Body of pancreas (tissue), 4 donors: ENCODE measurements around the gene SLC25A19. TPM values are rescaled to one million over a fixed set of nuclear protein-coding genes. Genes with fewer than 3 reads are reported as not detected.
A peak's percentile ranks its signal among the peaks of the same experiment; 100 is the strongest.

Experiments
- ATAC-seq: fragments of 150-250 bp; one replicate; pipeline ENCODE4 v1.9.1; 2016
- DNase-seq, 4 donors: peaks; one replicate each; pipeline ENCODE4 v3.0.0-alpha.2; 2019
- H3K27ac ChIP-seq, 4 donors: fragments of 200-600 bp; sonication (generic); 1 replicate in 3 of 4; 2 replicates in 1 of 4; pipeline versions ENCODE4 v1.5.1 to v1.6.1; 2016 to 2019; ENCODE audit warnings: mild to moderate bottlenecking in 1 of 4, mixed read lengths in 1 of 4, moderate library complexity in 1 of 4
- H3K27me3 ChIP-seq, 2 donors: fragments of 200-600 bp; sonication (generic); one replicate each; pipeline ENCODE4 v1.6.0; 2016; ENCODE audit warnings: mild to moderate bottlenecking in 1 of 2
- H3K36me3 ChIP-seq, 2 donors: fragments of 200-600 bp; sonication (generic); replicated peaks in 1 of 2; 2 replicates each; pipeline ENCODE4 v1.5.1; 2016; ENCODE audit warnings: low read depth in 2 of 2; ENCODE audit not compliant: insufficient read depth in 1 of 2
- H3K4me1 ChIP-seq: fragments of 200-600 bp; sonication (generic); one replicate; pipeline ENCODE4 v1.6.0; 2016
- H3K4me3 ChIP-seq, 2 donors: fragments of 200-600 bp; sonication (generic); 1 replicate in 1 of 2; 2 replicates in 1 of 2; pipeline ENCODE4 v1.5.1; 2016 to 2019
- H3K9me3 ChIP-seq, 3 donors: fragments of 200-600 bp; sonication (generic); 1 replicate in 2 of 3; 2 replicates in 1 of 3; pipeline ENCODE4 v1.5.1; 2016
- POLR2A ChIP-seq, 3 donors: fragments of 450-650 bp; IDR thresholded peaks; one replicate each; pipeline ENCODE4 v1.6.1; 2016; ENCODE audit warnings: antibody characterized with exemption in 3 of 3, mild to moderate bottlenecking in 2 of 3
- WGBS, 2 donors: methylation state at CpG; one replicate each; pipeline ENCODE4 v1.1.5; 2017; 5-methylcytosine and 5-hydroxymethylcytosine counted together
- intact Hi-C: fragments of 100-400 bp; cut with DNase I; formaldehyde crosslinking; loops from one replicate; pipeline ENCODE4 v1.15.1; 2023
- total RNA-seq, 2 donors: library from RNA; depleted of rRNA; stranded (reverse); fragments of >200 nt; gene quantifications; one replicate each; pipeline ENCODE4 v1.1.0, GENCODE V29; 2016
- TF ChIP-seq, protein P1 (sequence below), 7 experiments: fragments of 450-650 bp in 4 of 7; fragments of 200-600 bp in 3 of 7; sonication (generic) in 3 of 7; IDR thresholded peaks; one replicate each; pipeline ENCODE4 v1.5.1; 2016 to 2019; ENCODE audit warnings: antibody characterized with exemption in 7 of 7

Gene SLC25A19
- total RNA-seq, 2 donors from 2014 or later, result 7.6 to 8.3 TPM

DNA sequence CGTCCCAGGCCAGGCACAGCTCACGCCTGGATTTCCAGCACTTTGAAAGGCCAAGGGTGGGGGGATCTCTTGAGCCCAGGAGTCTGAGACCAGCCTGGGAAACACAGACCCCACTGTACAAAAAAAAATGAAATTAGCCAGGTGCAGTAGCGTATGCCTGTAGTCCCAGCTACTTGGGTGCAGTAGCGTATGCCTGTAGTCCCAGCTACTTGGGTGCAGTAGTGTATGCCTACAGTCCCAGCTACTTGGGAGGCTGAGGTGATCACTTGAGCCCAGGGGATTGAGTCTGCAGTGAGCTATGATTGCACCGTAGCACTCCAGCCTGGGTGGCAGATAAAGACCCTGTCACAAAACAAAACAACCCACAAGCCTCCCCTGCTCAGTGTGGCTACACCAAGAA lies 27.0 kb upstream of the SLC25A19 start:
- TF ChIP-seq, protein P1, sequence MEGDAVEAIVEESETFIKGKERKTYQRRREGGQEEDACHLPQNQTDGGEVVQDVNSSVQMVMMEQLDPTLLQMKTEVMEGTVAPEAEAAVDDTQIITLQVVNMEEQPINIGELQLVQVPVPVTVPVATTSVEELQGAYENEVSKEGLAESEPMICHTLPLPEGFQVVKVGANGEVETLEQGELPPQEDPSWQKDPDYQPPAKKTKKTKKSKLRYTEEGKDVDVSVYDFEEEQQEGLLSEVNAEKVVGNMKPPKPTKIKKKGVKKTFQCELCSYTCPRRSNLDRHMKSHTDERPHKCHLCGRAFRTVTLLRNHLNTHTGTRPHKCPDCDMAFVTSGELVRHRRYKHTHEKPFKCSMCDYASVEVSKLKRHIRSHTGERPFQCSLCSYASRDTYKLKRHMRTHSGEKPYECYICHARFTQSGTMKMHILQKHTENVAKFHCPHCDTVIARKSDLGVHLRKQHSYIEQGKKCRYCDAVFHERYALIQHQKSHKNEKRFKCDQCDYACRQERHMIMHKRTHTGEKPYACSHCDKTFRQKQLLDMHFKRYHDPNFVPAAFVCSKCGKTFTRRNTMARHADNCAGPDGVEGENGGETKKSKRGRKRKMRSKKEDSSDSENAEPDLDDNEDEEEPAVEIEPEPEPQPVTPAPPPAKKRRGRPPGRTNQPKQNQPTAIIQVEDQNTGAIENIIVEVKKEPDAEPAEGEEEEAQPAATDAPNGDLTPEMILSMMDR (IDR thresholded peaks at IDR 0.05), result no peak
- no peak for TF ChIP-seq POLR2A (IDR thresholded peaks at IDR 0.05)
- 82 to 89% methylated on average over 5 of the region's 5 CpGs for WGBS, 2 donors
- peak; percentile 15 for ATAC-seq

DNA sequence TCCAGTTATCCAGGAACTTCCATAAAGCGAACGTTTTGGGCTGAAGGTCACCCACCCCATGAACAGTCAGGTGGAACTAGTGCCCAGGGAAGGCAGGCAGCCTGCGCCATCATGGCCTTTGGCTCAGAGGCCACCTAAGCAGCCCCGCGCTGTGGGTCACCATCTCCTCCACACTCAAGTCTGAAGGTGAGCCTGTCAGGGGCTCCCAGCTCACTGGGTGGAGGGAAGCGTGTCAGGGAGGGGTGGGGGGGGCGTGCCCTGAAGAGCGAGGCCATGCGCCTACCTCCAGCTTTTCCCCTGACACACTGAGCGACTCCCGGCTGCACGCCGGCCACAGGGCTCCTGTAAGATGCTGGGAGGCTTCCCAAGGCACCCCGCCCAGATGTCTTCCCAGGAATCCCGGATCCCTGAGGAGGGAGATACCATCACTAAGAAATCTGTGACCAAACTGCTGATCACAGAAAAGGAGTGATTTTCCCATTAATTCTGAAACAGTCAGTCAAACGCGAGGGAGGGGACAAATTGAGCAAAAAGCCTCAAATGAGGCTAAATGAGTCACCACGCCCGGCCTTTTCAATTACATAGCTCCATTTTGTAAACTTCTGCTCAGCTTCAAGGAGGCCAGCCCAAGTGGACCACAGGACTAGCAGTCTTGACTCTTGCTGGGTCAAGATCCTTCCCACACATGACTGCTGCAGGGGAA lies 26.5 kb upstream of the SLC25A19 start:
- intact Hi-C loops, result no loop called here
- no peaks in the 10 kb centered on the region for H3K4me1 ChIP-seq
- no peak overlapping the region for H3K4me3 ChIP-seq
- peaks cover 0 to 4% of the 10 kb centered on the region in 2 donors for H3K36me3 ChIP-seq
- H3K9me3 ChIP-seq, result no peaks in the 10 kb centered on the region
- H3K27ac ChIP-seq, result peak overlapping the region in 1 of 4 donors; percentile 75
- DNase-seq (peak in 1 of 4 donors; percentile 46), ATAC-seq (peak; percentile 19)
- TF ChIP-seq POLR2A (IDR thresholded peaks at IDR 0.05), result no peak
- TF ChIP-seq, protein P1 (IDR thresholded peaks at IDR 0.05), result no peak
- WGBS, 2 donors, result 77 to 82% methylated on average over 14 to 19 of the region's 19 CpGs
- H3K27me3 ChIP-seq, result no peaks in the 10 kb centered on the region

More for the DNA sequence above, 27.0 kb upstream of the SLC25A19 start:
- DNase-seq, result no peak
- H3K27ac ChIP-seq, result no peak overlapping the region
- no peaks in the 10 kb centered on the region for H3K27me3 ChIP-seq
- no peaks in the 10 kb centered on the region for H3K4me1 ChIP-seq
- intact Hi-C loops, result no loop called here
- no peaks in the 10 kb centered on the region for H3K9me3 ChIP-seq
- peaks cover 0 to 4% of the 10 kb centered on the region in 2 donors for H3K36me3 ChIP-seq
- H3K4me3 ChIP-seq, result no peak overlapping the region

DNA sequence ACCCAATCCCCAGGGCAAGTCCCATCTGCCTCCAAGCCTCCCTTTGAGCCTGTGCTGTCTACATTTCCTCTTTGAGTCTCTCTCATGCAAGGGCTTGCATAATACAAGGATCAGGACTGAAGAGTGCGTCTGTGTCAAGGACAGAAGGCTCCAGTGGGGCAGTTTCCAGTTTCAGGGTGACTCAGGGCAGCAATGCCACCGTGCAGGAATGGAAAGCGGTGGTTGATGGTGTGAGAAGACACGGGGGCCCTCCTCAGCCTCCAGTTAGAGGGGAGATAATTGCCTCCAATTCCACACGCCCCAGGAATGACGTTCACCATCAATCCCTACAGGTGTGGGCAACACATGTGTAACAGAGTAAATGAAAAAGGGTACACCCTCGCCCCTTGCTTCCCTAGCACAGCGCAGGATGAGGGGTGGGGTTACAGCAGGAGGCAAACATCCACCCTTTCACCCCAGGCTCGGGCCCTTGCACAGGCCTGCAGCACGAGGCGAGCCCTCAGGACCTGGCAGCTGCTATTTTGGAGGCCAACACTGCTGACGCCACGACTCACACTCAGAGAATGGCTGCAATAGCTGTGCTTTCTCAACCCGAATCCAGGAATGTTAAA lies 24.8 kb upstream of the SLC25A19 start:
- TF ChIP-seq, protein P1 (IDR thresholded peaks at IDR 0.05), result no peak
- TF ChIP-seq POLR2A (IDR thresholded peaks at IDR 0.05), result peak in 1 of 3 donors; percentile 31
- Histone ChIP-seq H3K27me3 (no peaks in the 10 kb centered on the region), H3K9me3 (no peaks in the 10 kb centered on the region), H3K27ac (peak overlapping the region in 2 of 4 donors; percentile 29 to 75), H3K4me3 (no peak overlapping the region), H3K36me3 (no peaks in the 10 kb centered on the region), H3K4me1 (peaks cover 9% of the 10 kb centered on the region)
- ATAC-seq (no peak), DNase-seq (peak in 1 of 4 donors; percentile 69)
- intact Hi-C loops, result no loop called here
- 65 to 73% methylated on average over 12 to 14 of the region's 14 CpGs for WGBS, 2 donors

DNA sequence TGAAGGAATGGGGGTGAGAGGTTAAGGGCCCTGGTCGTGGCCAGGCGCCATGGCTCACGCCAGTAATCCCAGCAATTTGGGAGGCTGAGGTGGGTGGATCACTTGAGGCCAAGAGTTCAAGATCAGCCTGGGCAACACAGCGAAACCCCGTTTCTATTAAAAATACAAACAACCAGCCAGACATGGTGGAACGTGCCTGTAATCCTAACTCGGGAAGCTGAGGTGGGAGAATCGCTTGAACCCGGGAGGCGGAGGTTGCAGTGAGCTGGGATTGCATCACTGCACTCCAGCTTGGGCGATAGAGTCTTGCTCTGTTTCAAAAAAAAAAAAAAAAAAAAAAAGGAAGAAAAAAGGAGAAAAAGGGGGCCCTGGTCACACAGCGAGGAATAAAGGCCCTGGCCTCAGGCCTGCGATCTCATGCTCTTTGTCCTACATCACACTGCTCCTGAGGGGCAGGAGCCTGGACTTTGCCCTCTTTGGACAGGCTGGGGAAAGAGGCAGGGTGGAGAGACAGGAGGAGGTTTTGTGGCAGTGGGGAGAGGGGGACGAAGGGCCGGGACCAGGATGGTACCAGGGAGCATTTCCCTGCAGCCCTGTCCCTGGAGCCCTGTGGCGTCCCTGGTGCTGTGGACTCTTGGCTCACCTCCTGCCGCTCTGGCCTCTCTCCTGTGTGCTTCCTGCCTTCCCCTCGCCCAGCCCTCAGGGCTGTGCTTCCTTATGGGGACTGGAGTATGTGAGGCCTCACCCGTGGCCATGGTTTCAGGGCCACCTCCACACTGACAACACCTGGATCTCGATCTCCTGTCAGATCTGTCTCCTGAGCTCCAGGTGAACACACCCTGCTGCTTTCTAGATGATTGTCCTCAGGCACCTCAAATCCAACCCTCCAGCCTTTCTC lies 19.7 kb upstream of the SLC25A19 start:
- 45 to 46% methylated on average over 19 of the region's 20 CpGs for WGBS, 2 donors
- ATAC-seq (peak; percentile 75), DNase-seq (peak; percentile 33 to 64 (median 62))
- H3K27me3 ChIP-seq, result no peaks in the 10 kb centered on the region
- H3K27ac ChIP-seq, result peak overlapping the region in 3 of 4 donors; percentile 51 to 71 (median 56)
- H3K4me1 ChIP-seq, result peaks cover 19% of the 10 kb centered on the region
- no peak overlapping the region for H3K4me3 ChIP-seq
- H3K9me3 ChIP-seq, result no peaks in the 10 kb centered on the region
- intact Hi-C loops, result no loop called here
- no peaks in the 10 kb centered on the region for H3K36me3 ChIP-seq
- TF ChIP-seq, protein P1 (IDR thresholded peaks at IDR 0.05), result no peak
- TF ChIP-seq POLR2A (IDR thresholded peaks at IDR 0.05), result peak in 2 of 3 donors; percentile 19 to 35
